ENCODE data around the gene GPR12. TPM values are rescaled to one million over a fixed set of nuclear protein-coding genes. Genes with fewer than 3 reads are reported as not detected.

GPR12 gene, protein sequence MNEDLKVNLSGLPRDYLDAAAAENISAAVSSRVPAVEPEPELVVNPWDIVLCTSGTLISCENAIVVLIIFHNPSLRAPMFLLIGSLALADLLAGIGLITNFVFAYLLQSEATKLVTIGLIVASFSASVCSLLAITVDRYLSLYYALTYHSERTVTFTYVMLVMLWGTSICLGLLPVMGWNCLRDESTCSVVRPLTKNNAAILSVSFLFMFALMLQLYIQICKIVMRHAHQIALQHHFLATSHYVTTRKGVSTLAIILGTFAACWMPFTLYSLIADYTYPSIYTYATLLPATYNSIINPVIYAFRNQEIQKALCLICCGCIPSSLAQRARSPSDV
- polyA plus RNA-seq = under 1 TPM; 0.01 to 0.04 TPM

DNA sequence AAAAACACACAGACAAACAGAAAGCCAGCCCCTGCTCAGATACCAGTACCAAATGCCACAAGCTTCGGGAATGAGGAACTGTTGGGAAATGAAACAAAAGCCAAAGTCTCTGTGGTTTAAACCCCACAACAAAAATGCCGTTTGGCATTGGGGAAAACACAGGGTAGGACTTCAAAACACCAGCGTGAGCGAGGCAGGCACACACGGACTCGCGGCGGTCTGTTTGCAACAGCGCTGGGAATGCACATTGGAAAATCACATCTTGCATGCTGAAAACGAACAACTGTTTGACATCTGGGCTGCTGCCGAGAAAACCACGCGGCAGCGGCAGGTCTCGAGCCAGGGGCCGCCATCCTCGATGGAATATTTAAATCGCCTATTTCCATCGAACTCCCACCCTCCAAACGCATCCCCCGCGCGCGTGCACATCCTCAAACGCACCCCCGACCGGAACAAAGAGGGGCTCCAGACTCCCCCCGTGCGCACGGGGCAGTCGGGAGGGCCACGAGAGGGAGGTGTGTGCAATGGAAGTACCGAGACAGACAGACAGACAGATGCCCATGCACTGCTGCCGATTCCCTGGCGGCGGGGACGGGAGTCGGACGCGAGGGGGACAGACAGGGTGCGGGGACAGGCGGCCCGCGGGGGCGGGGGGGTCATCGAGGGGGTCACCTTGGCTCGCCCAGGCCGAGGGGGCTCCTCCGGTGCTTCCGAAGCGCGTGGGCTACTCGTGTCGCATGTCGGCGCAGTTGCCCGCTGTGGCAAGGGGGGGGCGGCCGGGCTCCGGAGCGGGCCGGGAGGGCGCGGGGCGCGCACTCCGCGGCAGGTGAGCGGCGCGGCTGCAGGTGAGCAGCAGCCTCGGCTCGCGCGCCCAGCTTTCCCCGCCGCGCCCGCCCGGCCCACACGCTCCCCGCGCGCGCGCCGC lies at the start of gene GPR12:
GPR12 (minus strand) TSS at position 880 of the 925 bp plus-strand sequence. CDS start 959 bp downstream, outside the sequence.
- Histone ChIP-seq H3K27me3 (ENCODE audit: control insufficient read depth in 1 of 2, insufficient read depth in 2 of 2, low read length in 2 of 2) (peaks cover 14 to 17% of the 10 kb centered on the region in 2 donors), H3K4me3 (ENCODE audit: low read depth in 1 of 2, low read length in 2 of 2) (peak within 1 kb of the TSS in 1 of 2 donors; percentile 47)
- 1 to 3% methylated on average over 68 to 87 of the region's 87 CpGs for WGBS, 2 donors

DNA sequence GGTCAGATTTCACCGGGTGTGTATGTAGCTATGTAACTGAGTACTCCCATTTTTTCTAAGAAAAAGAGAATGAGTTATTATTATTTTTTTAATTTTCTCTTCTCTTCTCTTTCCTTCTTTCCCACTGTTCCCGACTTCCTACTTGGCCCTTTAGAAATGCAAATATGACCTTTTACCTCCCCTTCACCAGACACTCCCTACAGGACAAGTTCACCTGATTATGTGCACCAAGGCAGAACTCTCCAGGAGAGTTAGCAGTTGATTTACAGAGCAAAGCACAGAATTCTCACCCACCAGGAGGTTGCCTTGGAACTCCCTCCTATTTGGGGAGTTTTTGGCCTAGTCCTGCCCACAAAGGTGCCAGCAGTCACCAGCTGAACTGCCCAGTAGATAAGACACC lies 49.5 kb upstream of the GPR12 start:
- Histone ChIP-seq H3K36me3 (ENCODE audit: control insufficient read depth in 2 of 2, insufficient read depth in 2 of 2, low read length in 1 of 2) (no peaks in the 10 kb centered on the region), H3K9me3 (ENCODE audit: control insufficient read depth in 2 of 2, insufficient read depth in 1 of 2, low read depth in 1 of 2, low read length in 1 of 2) (no peaks in the 10 kb centered on the region), H3K27ac (ENCODE audit: low read depth in 2 of 2, low read length in 1 of 2) (no peak overlapping the region), H3K4me1 (ENCODE audit: control insufficient read depth in 2 of 2, insufficient read depth in 2 of 2, low read length in 1 of 2) (no peaks in the 10 kb centered on the region), H3K4me3 (ENCODE audit: low read depth in 1 of 2, low read length in 2 of 2) (no peak overlapping the region), H3K27me3 (ENCODE audit: control insufficient read depth in 1 of 2, insufficient read depth in 2 of 2, low read length in 2 of 2) (no peaks in the 10 kb centered on the region)
- 39 to 46% methylated on average over 2 of the region's 2 CpGs for WGBS, 2 donors

More for the DNA sequence above, at the start of gene GPR12:
- Histone ChIP-seq H3K4me1 (ENCODE audit: control insufficient read depth in 2 of 2, insufficient read depth in 2 of 2, low read length in 1 of 2) (peaks cover 3 to 4% of the 10 kb centered on the region in 2 donors), H3K27ac (ENCODE audit: low read depth in 2 of 2, low read length in 1 of 2) (no peak within 1 kb of the TSS), H3K9me3 (ENCODE audit: control insufficient read depth in 2 of 2, insufficient read depth in 1 of 2, low read depth in 1 of 2, low read length in 1 of 2) (peaks cover 0 to 3% of the 10 kb centered on the region in 2 donors), H3K36me3 (ENCODE audit: control insufficient read depth in 2 of 2, insufficient read depth in 2 of 2, low read length in 1 of 2) (no peaks in the 10 kb centered on the region)

DNA sequence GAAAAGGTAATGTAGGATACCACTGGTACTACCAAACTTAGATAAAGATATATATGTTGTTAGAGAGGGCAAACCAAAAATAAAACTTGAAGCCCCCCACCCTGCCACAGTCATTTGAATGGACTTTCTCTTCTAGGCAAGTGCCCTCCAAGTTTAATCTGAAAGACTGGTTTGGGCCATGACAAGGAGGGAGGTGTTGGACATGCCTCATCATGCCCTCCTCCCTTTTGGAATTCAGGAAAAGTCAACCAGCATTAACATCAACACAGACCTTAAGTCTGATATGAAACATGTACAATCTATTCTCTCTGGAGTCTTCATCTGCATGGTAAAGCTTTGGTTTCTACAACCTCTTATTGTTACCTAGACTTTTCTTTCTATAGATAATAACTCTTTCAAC lies 46.3 kb upstream of the GPR12 start:
- Histone ChIP-seq H3K4me3 (ENCODE audit: low read depth in 1 of 2, low read length in 2 of 2) (no peak overlapping the region), H3K4me1 (ENCODE audit: control insufficient read depth in 2 of 2, insufficient read depth in 2 of 2, low read length in 1 of 2) (no peaks in the 10 kb centered on the region), H3K9me3 (ENCODE audit: control insufficient read depth in 2 of 2, insufficient read depth in 1 of 2, low read depth in 1 of 2, low read length in 1 of 2) (no peaks in the 10 kb centered on the region), H3K27me3 (ENCODE audit: control insufficient read depth in 1 of 2, insufficient read depth in 2 of 2, low read length in 2 of 2) (peaks cover 0 to 3% of the 10 kb centered on the region in 2 donors), H3K36me3 (ENCODE audit: control insufficient read depth in 2 of 2, insufficient read depth in 2 of 2, low read length in 1 of 2) (no peaks in the 10 kb centered on the region), H3K27ac (ENCODE audit: low read depth in 2 of 2, low read length in 1 of 2) (no peak overlapping the region)

DNA sequence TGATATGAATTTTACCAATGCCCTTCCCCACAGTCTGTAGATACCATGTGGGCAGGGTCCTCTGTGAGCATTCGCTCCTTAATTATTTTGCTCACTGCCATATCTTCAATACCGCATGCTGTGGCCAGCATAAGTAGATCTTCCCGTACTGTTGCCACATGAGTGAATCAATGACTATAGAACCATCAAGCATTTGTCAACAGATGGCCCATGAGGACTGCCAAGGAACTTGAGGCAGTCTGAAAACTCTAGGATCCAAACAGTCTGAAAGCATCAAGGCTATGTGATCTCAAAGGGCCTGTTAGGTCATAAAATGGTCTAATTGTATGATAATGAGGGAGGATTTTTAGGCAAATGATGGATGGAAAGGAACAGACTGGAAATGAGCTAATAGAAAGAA lies 27.4 kb upstream of the GPR12 start:
- Histone ChIP-seq H3K4me1 (ENCODE audit: control insufficient read depth in 2 of 2, insufficient read depth in 2 of 2, low read length in 1 of 2) (no peaks in the 10 kb centered on the region), H3K27me3 (ENCODE audit: control insufficient read depth in 1 of 2, insufficient read depth in 2 of 2, low read length in 2 of 2) (no peaks in the 10 kb centered on the region), H3K4me3 (ENCODE audit: low read depth in 1 of 2, low read length in 2 of 2) (no peak overlapping the region), H3K27ac (ENCODE audit: low read depth in 2 of 2, low read length in 1 of 2) (no peak overlapping the region), H3K36me3 (ENCODE audit: control insufficient read depth in 2 of 2, insufficient read depth in 2 of 2, low read length in 1 of 2) (no peaks in the 10 kb centered on the region), H3K9me3 (ENCODE audit: control insufficient read depth in 2 of 2, insufficient read depth in 1 of 2, low read depth in 1 of 2, low read length in 1 of 2) (no peaks in the 10 kb centered on the region)
- 85 to 89% methylated on average over 3 of the region's 3 CpGs for WGBS, 2 donors

DNA sequence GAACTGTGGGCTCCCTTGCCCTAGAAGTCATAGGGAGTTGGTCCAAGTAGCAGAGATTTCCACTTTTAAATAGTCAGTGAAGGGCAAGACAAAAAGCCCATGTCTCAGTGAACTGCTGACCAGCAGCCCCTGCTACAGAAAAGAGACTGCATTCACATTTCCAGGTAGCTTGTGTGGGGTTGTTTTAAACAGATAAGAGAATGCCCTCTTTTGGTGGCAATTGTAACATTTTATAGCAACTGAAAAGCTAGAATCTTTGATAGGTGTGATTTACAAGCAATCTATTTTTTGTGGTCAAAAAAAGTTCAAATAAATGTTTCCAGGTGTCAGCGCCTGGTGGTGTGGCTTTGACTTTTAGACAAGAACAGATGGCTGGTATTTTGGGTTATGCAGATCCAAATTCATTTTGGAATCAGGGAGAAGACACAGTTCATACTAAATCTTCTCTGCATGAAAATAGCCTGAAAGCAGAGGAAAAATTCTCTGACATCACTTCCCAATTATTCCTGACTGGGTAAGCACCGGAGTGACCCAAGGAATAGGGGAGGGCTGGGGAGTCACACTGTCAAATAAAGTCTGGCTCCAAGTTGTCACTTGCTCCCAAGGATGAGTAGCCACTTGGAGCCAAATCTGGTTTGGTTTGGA lies 26.2 kb upstream of the GPR12 start:
- no peak overlapping the region for H3K27ac ChIP-seq (ENCODE audit: low read depth in 2 of 2, low read length in 1 of 2)
- H3K9me3 ChIP-seq (ENCODE audit: control insufficient read depth in 2 of 2, insufficient read depth in 1 of 2, low read depth in 1 of 2, low read length in 1 of 2) = no peaks in the 10 kb centered on the region
- H3K4me1 ChIP-seq (ENCODE audit: control insufficient read depth in 2 of 2, insufficient read depth in 2 of 2, low read length in 1 of 2) = no peaks in the 10 kb centered on the region
- no peak overlapping the region for H3K4me3 ChIP-seq (ENCODE audit: low read depth in 1 of 2, low read length in 2 of 2)
- 85 to 89% methylated on average over 2 of the region's 2 CpGs for WGBS, 2 donors
- no peaks in the 10 kb centered on the region for H3K36me3 ChIP-seq (ENCODE audit: control insufficient read depth in 2 of 2, insufficient read depth in 2 of 2, low read length in 1 of 2)
- H3K27me3 ChIP-seq (ENCODE audit: control insufficient read depth in 1 of 2, insufficient read depth in 2 of 2, low read length in 2 of 2) = no peaks in the 10 kb centered on the region

DNA sequence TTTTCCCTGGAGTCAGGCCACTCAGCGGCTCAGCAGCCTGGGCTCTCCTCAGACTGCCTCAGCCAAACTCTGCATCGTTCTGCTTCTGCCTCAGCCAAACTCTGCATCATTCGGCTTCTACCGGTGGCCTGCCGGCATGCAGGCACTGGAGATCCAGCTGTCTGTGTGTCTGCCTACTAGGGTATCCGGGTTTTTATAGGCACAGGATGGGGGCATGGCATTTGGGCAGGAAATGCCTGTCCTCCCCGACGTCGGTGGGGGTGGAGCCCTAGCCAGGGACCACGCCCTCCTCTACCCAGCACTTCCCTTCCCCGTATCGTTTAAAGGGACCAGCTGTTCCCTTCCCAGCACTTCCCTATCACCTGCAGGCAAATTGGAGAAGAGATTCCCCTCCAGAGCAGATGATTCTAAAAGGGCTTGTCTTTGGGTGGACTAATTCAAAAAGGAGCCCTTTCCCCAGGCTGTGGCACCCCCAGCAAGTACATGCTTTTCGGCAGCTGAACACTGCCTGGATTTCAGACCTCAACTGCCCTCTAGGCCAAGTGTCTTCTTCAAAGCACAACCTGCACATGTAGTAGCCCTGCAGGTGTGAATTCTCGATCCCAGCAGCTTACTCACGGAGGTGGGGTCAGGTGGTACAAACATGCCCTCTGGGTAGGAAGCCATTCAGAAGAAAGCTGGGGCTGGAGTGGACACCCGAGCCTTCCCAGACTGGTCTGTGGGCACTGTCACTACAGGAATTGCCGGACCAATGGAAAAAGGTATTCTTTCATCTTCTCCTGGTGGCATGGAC lies 25.4 kb upstream of the GPR12 start:
- H3K4me3 ChIP-seq (ENCODE audit: low read depth in 1 of 2, low read length in 2 of 2) = no peak overlapping the region

DNA sequence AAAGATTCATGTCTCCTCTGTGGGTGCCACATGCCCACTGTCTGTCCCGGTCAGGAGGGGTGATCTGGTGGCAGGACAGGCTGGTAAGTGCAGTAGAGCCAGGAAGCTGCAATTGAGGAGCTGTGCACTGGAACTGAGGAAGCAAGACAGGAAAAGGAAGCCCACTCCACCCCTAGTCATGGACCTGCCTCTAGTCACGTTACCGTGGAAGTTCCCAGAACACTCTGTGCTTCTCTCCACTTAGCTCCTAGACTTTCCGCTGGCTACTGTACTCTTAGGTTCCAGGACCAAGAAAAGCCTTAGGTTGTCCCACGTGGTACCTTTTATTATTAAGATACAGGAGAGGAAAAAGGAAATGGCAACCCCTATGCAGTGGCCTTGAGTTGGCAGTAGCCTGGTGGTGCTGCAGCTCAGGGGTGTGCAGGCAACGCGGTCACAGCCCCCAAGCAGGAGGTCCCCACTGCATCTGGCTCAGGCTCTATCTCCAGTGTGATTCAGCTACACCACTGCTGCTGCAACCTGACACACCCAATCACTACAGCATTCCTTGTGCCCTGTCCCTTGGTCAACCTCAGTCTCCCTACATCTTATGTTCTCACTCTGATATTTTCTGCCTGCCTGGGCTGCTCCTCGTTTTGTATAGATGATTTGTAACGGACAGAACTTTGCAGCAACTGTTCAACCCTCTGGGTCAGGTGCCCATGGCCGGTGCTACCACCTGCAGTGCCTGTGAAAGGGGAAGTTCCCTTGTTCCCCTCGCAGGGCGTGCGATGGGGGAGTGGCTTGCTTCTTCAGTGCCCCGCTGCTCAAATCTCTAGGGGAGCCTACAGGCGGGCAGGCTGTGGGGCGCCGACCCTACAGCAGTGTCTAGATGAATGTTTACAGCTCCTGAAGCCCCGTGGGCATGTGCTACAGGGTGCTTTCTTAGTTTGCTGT lies 24.4 kb upstream of the GPR12 start:
- no peak overlapping the region for H3K4me3 ChIP-seq (ENCODE audit: low read depth in 1 of 2, low read length in 2 of 2)
- no peaks in the 10 kb centered on the region for H3K36me3 ChIP-seq (ENCODE audit: control insufficient read depth in 2 of 2, insufficient read depth in 2 of 2, low read length in 1 of 2)
- WGBS, 2 donors = 31 to 35% methylated on average over 18 of the region's 18 CpGs
- no peaks in the 10 kb centered on the region for H3K9me3 ChIP-seq (ENCODE audit: control insufficient read depth in 2 of 2, insufficient read depth in 1 of 2, low read depth in 1 of 2, low read length in 1 of 2)
- H3K27me3 ChIP-seq (ENCODE audit: control insufficient read depth in 1 of 2, insufficient read depth in 2 of 2, low read length in 2 of 2) = no peaks in the 10 kb centered on the region
- H3K4me1 ChIP-seq (ENCODE audit: control insufficient read depth in 2 of 2, insufficient read depth in 2 of 2, low read length in 1 of 2) = no peaks in the 10 kb centered on the region
- no peak overlapping the region for H3K27ac ChIP-seq (ENCODE audit: low read depth in 2 of 2, low read length in 1 of 2)

More for the DNA sequence above, 25.4 kb upstream of the GPR12 start:
- no peaks in the 10 kb centered on the region for H3K4me1 ChIP-seq (ENCODE audit: control insufficient read depth in 2 of 2, insufficient read depth in 2 of 2, low read length in 1 of 2)
- H3K27me3 ChIP-seq (ENCODE audit: control insufficient read depth in 1 of 2, insufficient read depth in 2 of 2, low read length in 2 of 2) = no peaks in the 10 kb centered on the region
- H3K27ac ChIP-seq (ENCODE audit: low read depth in 2 of 2, low read length in 1 of 2) = no peak overlapping the region
- 28 to 29% methylated on average over 17 of the region's 17 CpGs for WGBS, 2 donors
- H3K36me3 ChIP-seq (ENCODE audit: control insufficient read depth in 2 of 2, insufficient read depth in 2 of 2, low read length in 1 of 2) = no peaks in the 10 kb centered on the region
- H3K9me3 ChIP-seq (ENCODE audit: control insufficient read depth in 2 of 2, insufficient read depth in 1 of 2, low read depth in 1 of 2, low read length in 1 of 2) = no peaks in the 10 kb centered on the region

DNA sequence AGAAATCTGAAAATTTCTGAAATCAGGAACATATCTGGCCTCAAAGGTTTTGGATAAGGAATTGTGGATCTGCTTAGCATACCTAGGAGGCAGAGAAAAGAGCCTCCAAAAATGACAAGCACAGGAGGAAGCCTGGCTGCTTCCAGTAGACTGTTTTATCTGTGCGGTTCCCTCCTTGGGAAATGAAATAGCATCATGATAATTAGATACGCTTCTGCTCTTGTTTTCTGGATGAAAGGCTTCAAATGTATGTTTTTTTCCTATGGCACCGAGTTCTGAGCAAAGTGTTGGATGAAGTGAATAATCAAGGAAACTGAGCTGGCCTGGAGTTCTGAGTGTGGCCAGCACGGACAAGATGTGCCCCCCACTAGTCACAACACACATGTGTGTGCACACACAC lies 19.8 kb upstream of the GPR12 start:
- Histone ChIP-seq H3K27ac (ENCODE audit: low read depth in 2 of 2, low read length in 1 of 2) (no peak overlapping the region), H3K36me3 (ENCODE audit: control insufficient read depth in 2 of 2, insufficient read depth in 2 of 2, low read length in 1 of 2) (no peaks in the 10 kb centered on the region), H3K27me3 (ENCODE audit: control insufficient read depth in 1 of 2, insufficient read depth in 2 of 2, low read length in 2 of 2) (no peaks in the 10 kb centered on the region), H3K9me3 (ENCODE audit: control insufficient read depth in 2 of 2, insufficient read depth in 1 of 2, low read depth in 1 of 2, low read length in 1 of 2) (no peaks in the 10 kb centered on the region), H3K4me1 (ENCODE audit: control insufficient read depth in 2 of 2, insufficient read depth in 2 of 2, low read length in 1 of 2) (no peaks in the 10 kb centered on the region), H3K4me3 (ENCODE audit: low read depth in 1 of 2, low read length in 2 of 2) (no peak overlapping the region)
- WGBS, 2 donors = 82% methylated on average over 4 of the region's 4 CpGs

All from esophagus (tissue), 2 donors.